ENCODE results near the gene PAQR6.

Gene PAQR6

DNA sequence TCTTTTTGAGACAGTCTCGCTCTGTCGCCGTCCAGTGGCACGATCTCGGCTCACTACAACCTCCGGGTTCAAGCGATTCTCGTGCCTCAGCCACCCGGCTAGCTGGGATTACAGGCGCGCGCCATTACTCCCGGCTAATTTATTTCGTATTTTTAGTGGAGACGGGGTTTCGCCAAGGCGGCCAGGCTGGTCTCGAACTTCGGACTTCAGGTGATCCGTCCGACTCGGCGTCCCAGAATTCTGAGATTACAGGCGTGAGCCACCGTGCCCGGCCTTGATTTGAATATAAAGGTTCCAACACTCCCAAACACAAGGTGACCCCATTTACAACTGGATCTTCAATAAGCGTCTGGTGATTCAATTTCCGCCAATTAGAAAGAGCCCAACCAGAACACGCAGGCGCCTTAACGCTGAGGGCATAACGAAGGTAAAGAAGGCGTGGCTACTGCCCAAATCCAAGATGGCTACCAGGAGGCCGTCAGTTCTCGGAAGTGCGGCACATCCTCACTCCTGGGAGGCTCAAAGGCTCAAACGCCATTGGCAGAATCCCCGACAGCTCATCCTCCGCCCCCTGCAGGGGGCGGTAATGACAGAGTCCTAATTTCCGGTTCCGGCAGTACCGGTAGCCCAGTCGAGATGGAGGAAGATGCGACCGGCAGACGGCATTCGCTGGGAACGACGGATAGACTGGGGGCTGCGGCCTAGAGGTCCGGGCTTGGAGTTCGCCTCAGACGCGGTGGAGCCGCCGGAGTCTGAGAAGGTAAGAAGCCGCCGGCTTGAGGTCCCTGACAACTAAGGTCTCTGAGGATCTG, 54.2 kb downstream of the PAQR6 start, which contains the start of gene SLC25A44:
TSS of gene SLC25A44 (plus strand) at position 617 of the 812 bp plus-strand sequence. CDS start 5,744 bp downstream, outside the sequence.
- peak; percentile 91 for FAIRE-seq
